Lower leg skin (tissue), 3 donors: ENCODE data around the gene ELFN1.

Source experiments
- POLR2A ChIP-seq, 2 donors: fragments of 450-650 bp; IDR thresholded peaks; one replicate each; pipeline ENCODE4 v1.6.1; 2016 to 2017; ENCODE audit warnings: antibody characterized with exemption in 2 of 2, mild to moderate bottlenecking in 1 of 2, moderate library complexity in 1 of 2
- TF ChIP-seq, protein P1 (sequence below), 3 donors: fragments of 450-650 bp; IDR thresholded peaks; one replicate each; pipeline ENCODE4 v1.5.1; 2016; ENCODE audit warnings: antibody characterized with exemption in 3 of 3, mild to moderate bottlenecking in 3 of 3, moderate library complexity in 2 of 3

DNA sequence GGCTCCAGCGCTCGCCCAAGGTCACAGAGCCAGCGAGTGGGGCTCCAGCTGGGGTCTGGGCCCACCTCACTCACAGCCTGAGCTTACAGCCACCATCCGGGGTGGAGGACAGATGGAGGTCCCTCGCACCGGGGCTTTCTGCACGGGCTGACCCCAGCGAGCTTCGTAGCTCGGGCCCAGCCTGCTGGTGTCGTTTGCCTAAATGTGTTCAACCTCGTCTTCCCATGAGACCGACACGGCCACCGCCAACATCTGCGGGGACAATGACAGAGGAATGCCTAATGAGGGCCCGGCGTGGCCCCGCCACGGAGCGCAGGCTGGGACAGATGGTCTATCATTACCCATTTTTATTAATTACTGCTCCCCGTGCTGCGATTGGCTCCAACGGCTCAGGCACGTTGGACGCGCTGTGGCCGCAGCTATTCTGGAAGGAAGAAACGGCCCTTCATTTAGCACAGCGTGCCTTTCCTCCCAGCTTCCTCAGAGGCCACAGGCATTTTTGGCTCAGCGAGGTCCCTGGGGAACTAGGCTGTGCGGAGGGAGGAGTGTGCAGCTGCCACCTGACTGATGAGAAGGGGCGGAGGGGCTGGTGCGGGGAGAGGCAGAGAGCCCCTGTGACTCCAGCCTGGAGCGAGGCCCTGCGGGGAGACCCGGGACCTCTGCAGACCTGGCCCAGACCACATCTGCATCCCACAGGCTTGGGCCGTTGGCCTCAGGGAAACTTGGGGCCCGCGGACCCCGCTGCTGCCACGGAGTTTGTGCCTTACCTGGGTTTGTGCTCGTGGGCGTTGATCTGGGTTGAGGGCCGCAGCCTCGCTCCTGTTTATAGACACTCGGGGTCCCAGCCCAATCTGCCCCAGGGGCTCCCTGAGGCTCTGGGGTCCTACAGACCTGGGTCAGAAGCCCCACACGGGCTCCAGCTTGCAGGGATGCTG lies 22.9 kb upstream of the ELFN1 start:
- TF ChIP-seq, protein P1, sequence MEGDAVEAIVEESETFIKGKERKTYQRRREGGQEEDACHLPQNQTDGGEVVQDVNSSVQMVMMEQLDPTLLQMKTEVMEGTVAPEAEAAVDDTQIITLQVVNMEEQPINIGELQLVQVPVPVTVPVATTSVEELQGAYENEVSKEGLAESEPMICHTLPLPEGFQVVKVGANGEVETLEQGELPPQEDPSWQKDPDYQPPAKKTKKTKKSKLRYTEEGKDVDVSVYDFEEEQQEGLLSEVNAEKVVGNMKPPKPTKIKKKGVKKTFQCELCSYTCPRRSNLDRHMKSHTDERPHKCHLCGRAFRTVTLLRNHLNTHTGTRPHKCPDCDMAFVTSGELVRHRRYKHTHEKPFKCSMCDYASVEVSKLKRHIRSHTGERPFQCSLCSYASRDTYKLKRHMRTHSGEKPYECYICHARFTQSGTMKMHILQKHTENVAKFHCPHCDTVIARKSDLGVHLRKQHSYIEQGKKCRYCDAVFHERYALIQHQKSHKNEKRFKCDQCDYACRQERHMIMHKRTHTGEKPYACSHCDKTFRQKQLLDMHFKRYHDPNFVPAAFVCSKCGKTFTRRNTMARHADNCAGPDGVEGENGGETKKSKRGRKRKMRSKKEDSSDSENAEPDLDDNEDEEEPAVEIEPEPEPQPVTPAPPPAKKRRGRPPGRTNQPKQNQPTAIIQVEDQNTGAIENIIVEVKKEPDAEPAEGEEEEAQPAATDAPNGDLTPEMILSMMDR (IDR thresholded peaks at IDR 0.05), result no peak
- no peak for TF ChIP-seq POLR2A (IDR thresholded peaks at IDR 0.05)
